Esophagus muscularis mucosa (tissue), 4 donors: ENCODE measurements around the gene JMJD6. TPM values are rescaled to one million over a fixed set of nuclear protein-coding genes. Genes with fewer than 3 reads are reported as not detected.

Source experiments
- DNase-seq: peaks from one replicate; pipeline ENCODE4 v3.0.0-alpha.2; 2017; ENCODE audit errors: extremely low spot score
- H3K27ac ChIP-seq, 4 donors: fragments of 200-600 bp; sonication (generic); replicated peaks in 1 of 4; 1 replicate in 3 of 4; 2 replicates in 1 of 4; pipeline ENCODE4 v1.5.1; 2016 to 2019; ENCODE audit warnings: mild to moderate bottlenecking in 1 of 4
- H3K27me3 ChIP-seq, 4 donors: fragments of 200-600 bp; sonication (generic); one replicate each; pipeline versions ENCODE4 v1.5.1 to v1.6.0; 2016 to 2019
- H3K36me3 ChIP-seq, 4 donors: fragments of 200-600 bp; sonication (generic); one replicate each; pipeline ENCODE4 v1.5.1; 2016 to 2019
- H3K4me1 ChIP-seq, 4 donors: fragments of 200-600 bp; sonication (generic); one replicate each; pipeline ENCODE4 v1.5.1; 2016 to 2019
- H3K4me3 ChIP-seq, 4 donors: fragments of 200-600 bp; sonication (generic); 1 replicate in 2 of 4; 2 replicates in 2 of 4; pipeline ENCODE4 v1.5.1; 2016 to 2019; ENCODE audit warnings: mild to moderate bottlenecking in 4 of 4, moderate library complexity in 1 of 4
- H3K9me3 ChIP-seq, 4 donors: fragments of 200-600 bp; sonication (generic); 1 replicate in 3 of 4; 2 replicates in 1 of 4; pipeline ENCODE4 v1.5.1; 2016 to 2019
- CTCF ChIP-seq, 3 experiments: fragments of 200-600 bp in 2 of 3; fragments of 450-650 bp in 1 of 3; sonication (generic) in 2 of 3; IDR thresholded peaks; one replicate each; pipeline ENCODE4 v1.5.1; 2017 to 2019; ENCODE audit warnings: antibody characterized with exemption in 3 of 3, mild to moderate bottlenecking in 2 of 3, moderate library complexity in 1 of 3
- EP300 ChIP-seq: sonication (generic); formaldehyde crosslinking; IDR thresholded peaks from one replicate; pipeline ENCODE4 v1.6.1; 2017; ENCODE audit warnings: antibody characterized with exemption
- POLR2A ChIP-seq: fragments of 450-650 bp; IDR thresholded peaks from one replicate; pipeline ENCODE4 v1.6.1; 2017; ENCODE audit warnings: antibody characterized with exemption, moderate library complexity, mild to moderate bottlenecking, low read depth
- POLR2AphosphoS5 ChIP-seq, 2 donors: sonication (generic); formaldehyde crosslinking; IDR thresholded peaks; one replicate each; pipeline ENCODE4 v1.6.1; 2017; ENCODE audit warnings: antibody characterized with exemption in 2 of 2
- WGBS: methylation state at CpG from one replicate; pipeline ENCODE4 v1.1.5; 2018; 5-methylcytosine and 5-hydroxymethylcytosine counted together
- intact Hi-C: fragments of 100-400 bp; cut with DNase I; formaldehyde crosslinking; loops from one replicate; pipeline ENCODE4 v1.15.1; 2023
- total RNA-seq, 4 donors: library from RNA; depleted of rRNA; stranded (reverse); fragments of >200 nt; gene quantifications; one replicate each; pipeline versions ENCODE4 v1.1.0 to v1.2.1, GENCODE V29; 2016

The JMJD6 gene
- total RNA-seq, 4 donors from 2014 or later = 29.5 to 54.5 (median 49.5) TPM

GRCh38 chr17:76684756-76685155, 41.6 kb downstream of the JMJD6 start:
- TF ChIP-seq EP300 (no peak), POLR2AphosphoS5 (IDR thresholded peaks at IDR 0.05) (no peak), POLR2A (no peak)
- Histone ChIP-seq H3K9me3 (no peaks in the 10 kb centered on the region), H3K4me1 (peaks cover 88 to 92% (median 90%) of the 10 kb centered on the region in 4 donors), H3K4me3 (no peak overlapping the region), H3K36me3 (peaks cover 8 to 65% (median 36%) of the 10 kb centered on the region in 4 donors), H3K27ac (peak overlapping the region; percentile 89 to 96 (median 92)), H3K27me3 (no peaks in the 10 kb centered on the region)
- 71% methylated on average over 6 of the region's 7 CpGs for WGBS
- DNase-seq = no peak
- intact Hi-C loops = loop anchor here (5.0 kb wide), 1 partner anchor 33 kb away; no protein-coding TSS in a partner anchor

- 64% methylated on average over 15 of the region's 25 CpGs for WGBS
- Histone ChIP-seq H3K36me3 (peaks cover 8 to 68% (median 37%) of the 10 kb centered on the region in 4 donors), H3K4me3 (no peak overlapping the region), H3K9me3 (no peaks in the 10 kb centered on the region), H3K4me1 (peaks cover 82 to 86% (median 84%) of the 10 kb centered on the region in 4 donors), H3K27ac (peak overlapping the region; percentile 89 to 96 (median 92)), H3K27me3 (no peaks in the 10 kb centered on the region)
- DNase-seq = no peak
- intact Hi-C loops = loop anchor here (5.0 kb wide), 1 partner anchor 33 kb away; no protein-coding TSS in a partner anchor
- TF ChIP-seq EP300 = no peak
- TF ChIP-seq CTCF (IDR thresholded peaks at IDR 0.05) = no peak
- no peak for TF ChIP-seq POLR2A
- no peak for TF ChIP-seq POLR2AphosphoS5 (IDR thresholded peaks at IDR 0.05)
These were observed 42.3 kb downstream of the JMJD6 start for GRCh38 chr17:76683921-76684745.

- Histone ChIP-seq H3K27ac (peak overlapping the region; percentile 89 to 96 (median 92)), H3K27me3 (no peaks in the 10 kb centered on the region), H3K4me1 (peaks cover 73 to 76% (median 75%) of the 10 kb centered on the region in 4 donors), H3K36me3 (peaks cover 8 to 77% (median 45%) of the 10 kb centered on the region in 4 donors), H3K4me3 (no peak overlapping the region), H3K9me3 (no peaks in the 10 kb centered on the region)
- WGBS = 75% methylated on average over 18 of the region's 18 CpGs
- intact Hi-C loops = loop anchor here (5.0 kb wide), 1 partner anchor 34 kb away; no protein-coding TSS in a partner anchor
- no peak for DNase-seq
- TF ChIP-seq POLR2A (no peak), POLR2AphosphoS5 (IDR thresholded peaks at IDR 0.05) (no peak), CTCF (IDR thresholded peaks at IDR 0.05) (no peak), EP300 (no peak)
These were observed 43.2 kb downstream of the JMJD6 start for GRCh38 chr17:76683011-76683755.

- Histone ChIP-seq H3K4me1 (peaks cover 64 to 67% (median 66%) of the 10 kb centered on the region in 4 donors), H3K27ac (peak overlapping the region; percentile 89 to 96 (median 92)), H3K9me3 (no peaks in the 10 kb centered on the region), H3K27me3 (no peaks in the 10 kb centered on the region), H3K36me3 (peaks cover 8 to 82% (median 54%) of the 10 kb centered on the region in 4 donors), H3K4me3 (no peak overlapping the region)
- TF ChIP-seq POLR2A (no peak), EP300 (no peak), POLR2AphosphoS5 (IDR thresholded peaks at IDR 0.05) (no peak), CTCF (IDR thresholded peaks at IDR 0.05) (no peak)
- 58% methylated on average over 11 of the region's 12 CpGs for WGBS
- DNase-seq = no peak
- intact Hi-C loops = loop anchor here (5.0 kb wide), 1 partner anchor 35 kb away; no protein-coding TSS in a partner anchor
These were observed 44.1 kb downstream of the JMJD6 start for GRCh38 chr17:76682296-76682695.
